A204.1 (cell line): ENCODE results near the gene GTF2A2.

ENCODE experiments used
- FAIRE-seq: peaks from 2 replicates; lab custom pipeline; 2012; peaks lifted over from hg19 to GRCh38; lab: Jason Lieb, UNC

The GTF2A2 gene

GRCh38 chr15:59596640-59597039, 60.7 kb downstream of the GTF2A2 start:
- no peak for FAIRE-seq

GRCh38 chr15:59595434-59595915, 61.8 kb downstream of the GTF2A2 start:
- FAIRE-seq: no peak

GRCh38 chr15:59594991-59595390, 62.3 kb downstream of the GTF2A2 start:
- no peak for FAIRE-seq

DNA sequence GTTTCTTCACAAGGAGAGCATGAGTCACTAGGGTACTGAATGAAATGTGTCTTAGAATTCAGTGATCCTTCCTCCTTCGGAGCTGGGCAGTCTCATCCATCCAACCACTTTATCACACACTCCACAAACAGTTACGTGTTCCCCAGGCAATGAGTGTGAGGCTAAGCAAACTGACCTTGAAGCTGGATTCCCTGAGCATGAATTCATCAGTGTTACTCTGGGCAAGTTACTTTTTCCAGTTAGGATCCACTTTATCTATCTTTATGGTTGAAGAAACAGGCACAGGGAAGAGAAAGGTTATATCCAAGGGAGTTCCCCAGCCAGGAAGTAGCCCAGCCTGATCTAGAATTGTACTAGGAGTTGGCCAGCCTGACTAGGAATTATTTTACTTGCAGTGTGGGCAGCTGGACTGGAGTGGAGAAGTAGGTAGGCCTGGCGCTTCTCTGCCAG, 62.8 kb downstream of the GTF2A2 start:
- FAIRE-seq: no peak

DNA sequence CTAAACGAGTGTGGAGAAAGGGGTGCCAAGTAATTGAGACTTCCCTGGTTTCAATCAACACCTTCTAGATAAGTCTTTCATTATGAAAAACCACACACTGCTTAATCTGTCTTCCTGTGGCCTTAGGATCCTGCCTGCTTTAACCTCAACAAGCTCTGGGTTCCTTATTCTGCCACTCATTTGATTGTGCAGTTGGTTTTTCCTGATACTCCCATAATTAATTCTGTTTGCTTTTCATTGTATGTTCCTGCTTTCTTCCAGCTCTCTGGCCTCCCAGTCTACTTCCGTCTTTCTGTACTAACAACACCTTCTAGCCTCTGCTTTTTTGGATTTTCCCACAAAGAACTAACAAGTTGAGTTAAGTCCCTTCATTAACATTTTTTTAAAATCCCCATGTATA, 66.0 kb downstream of the GTF2A2 start:
- no peak for FAIRE-seq

DNA sequence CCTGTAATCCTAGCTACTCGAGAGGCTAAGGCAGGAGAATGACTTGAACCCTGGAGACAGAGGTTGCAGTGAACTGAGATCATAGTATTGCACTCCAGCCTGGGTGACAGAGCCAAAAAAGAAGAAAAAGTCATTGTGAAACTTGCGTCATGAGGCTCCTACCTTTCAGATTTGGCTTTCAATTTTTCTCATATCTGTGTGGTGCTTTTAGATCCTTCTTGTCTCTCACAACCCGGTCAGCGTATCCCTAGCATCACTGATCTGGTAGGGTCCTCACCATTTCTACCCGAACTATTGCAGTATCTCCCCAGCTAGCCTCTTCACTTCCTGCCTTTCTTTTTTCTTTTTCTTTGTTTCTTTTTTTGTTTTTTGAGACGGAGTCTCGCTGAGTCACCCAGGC, 67.3 kb downstream of the GTF2A2 start:
- no peak for FAIRE-seq
